ENCODE measurements around the gene CCSER1.

CCSER1 gene

DNA sequence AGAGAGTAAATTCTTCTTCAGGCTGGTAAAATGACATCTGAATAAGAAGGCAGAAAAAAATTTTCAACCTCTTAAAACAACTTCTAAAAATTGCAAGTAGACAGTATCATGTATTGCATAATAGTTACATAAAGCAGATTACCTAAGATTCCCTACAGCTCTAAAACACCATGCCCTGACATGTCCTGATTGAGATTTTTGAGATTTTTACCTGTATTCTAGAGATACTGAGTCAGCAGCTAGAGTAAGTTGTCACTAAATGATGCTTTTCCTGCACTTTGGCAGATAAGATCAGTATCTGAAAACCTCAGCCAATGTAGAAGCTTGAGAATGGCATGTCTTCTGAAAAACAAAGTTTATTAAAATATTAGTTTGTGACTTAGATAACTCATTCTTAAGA, 713.6 kb downstream of the CCSER1 start:
- Histone ChIP-seq H3K27ac (ENCODE audit: low read length) (no peak overlapping the region), H3K9ac (ENCODE audit: low read length in 2 of 2) (no peak overlapping the region), H3K9me3 (ENCODE audit: control insufficient read depth in 2 of 2, low read length in 2 of 2) (no peaks in the 10 kb centered on the region), H3K36me3 (ENCODE audit: control insufficient read depth in 2 of 2, insufficient read depth in 2 of 2, low read length in 2 of 2) (no peaks in the 10 kb centered on the region), H3K4me1 (ENCODE audit: control insufficient read depth, insufficient read depth, low read length) (no peaks in the 10 kb centered on the region), H3K4me3 (ENCODE audit: low read length in 2 of 2) (no peak overlapping the region), H3K27me3 (ENCODE audit: control insufficient read depth in 1 of 2, insufficient read depth in 2 of 2, low read length in 2 of 2) (no peaks in the 10 kb centered on the region)

DNA sequence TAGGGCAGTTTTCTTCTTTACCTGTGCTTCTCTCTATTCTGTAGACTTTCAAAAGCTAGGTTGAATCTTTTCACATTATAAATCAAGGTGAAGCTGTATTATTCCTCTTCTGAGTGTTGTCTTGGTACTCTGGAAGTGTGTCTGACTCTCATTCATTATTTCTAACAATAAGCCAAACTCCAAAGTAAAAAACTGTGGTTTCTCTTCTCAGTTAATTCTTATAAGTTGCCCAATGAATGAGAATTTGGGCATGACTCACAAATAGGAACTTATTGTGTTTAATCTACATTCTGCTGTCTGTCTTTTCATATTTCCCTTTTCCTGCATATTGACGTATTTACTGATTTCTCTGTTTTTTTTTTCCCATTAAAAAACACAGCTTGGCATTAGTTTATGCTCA, 714.5 kb downstream of the CCSER1 start:
- no peaks in the 10 kb centered on the region for H3K27me3 ChIP-seq (ENCODE audit: control insufficient read depth in 1 of 2, insufficient read depth in 2 of 2, low read length in 2 of 2)
- H3K9ac ChIP-seq (ENCODE audit: low read length in 2 of 2): no peak overlapping the region
- no peaks in the 10 kb centered on the region for H3K36me3 ChIP-seq (ENCODE audit: control insufficient read depth in 2 of 2, insufficient read depth in 2 of 2, low read length in 2 of 2)
- H3K9me3 ChIP-seq (ENCODE audit: control insufficient read depth in 2 of 2, low read length in 2 of 2): no peaks in the 10 kb centered on the region
- no peaks in the 10 kb centered on the region for H3K4me1 ChIP-seq (ENCODE audit: control insufficient read depth, insufficient read depth, low read length)
- H3K4me3 ChIP-seq (ENCODE audit: low read length in 2 of 2): no peak overlapping the region
- H3K27ac ChIP-seq (ENCODE audit: low read length): no peak overlapping the region

DNA sequence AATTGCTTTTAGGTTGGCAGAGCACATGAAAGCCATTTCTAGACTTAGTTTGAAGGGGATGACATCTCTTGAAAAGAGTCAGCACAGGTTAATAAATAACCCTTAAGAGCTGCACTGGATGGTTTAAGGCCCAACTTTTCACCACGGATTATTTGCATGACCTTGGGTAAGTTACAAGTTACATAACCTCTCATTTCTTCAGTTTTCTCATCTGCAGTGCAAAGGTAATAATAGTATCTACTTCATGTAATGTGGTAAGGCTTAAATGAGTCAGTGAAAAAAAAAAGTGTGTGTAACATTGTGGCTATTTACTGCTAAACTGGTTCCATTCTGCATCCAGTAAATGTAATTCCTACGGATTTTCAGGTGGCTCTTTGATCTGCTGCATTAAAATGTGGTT, 715.8 kb downstream of the CCSER1 start:
- no peaks in the 10 kb centered on the region for H3K27me3 ChIP-seq (ENCODE audit: control insufficient read depth in 1 of 2, insufficient read depth in 2 of 2, low read length in 2 of 2)
- no peaks in the 10 kb centered on the region for H3K9me3 ChIP-seq (ENCODE audit: control insufficient read depth in 2 of 2, low read length in 2 of 2)
- no peak overlapping the region for H3K27ac ChIP-seq (ENCODE audit: low read length)
- no peak overlapping the region for H3K9ac ChIP-seq (ENCODE audit: low read length in 2 of 2)
- no peaks in the 10 kb centered on the region for H3K4me1 ChIP-seq (ENCODE audit: control insufficient read depth, insufficient read depth, low read length)
- no peak overlapping the region for H3K4me3 ChIP-seq (ENCODE audit: low read length in 2 of 2)
- no peaks in the 10 kb centered on the region for H3K36me3 ChIP-seq (ENCODE audit: control insufficient read depth in 2 of 2, insufficient read depth in 2 of 2, low read length in 2 of 2)

DNA sequence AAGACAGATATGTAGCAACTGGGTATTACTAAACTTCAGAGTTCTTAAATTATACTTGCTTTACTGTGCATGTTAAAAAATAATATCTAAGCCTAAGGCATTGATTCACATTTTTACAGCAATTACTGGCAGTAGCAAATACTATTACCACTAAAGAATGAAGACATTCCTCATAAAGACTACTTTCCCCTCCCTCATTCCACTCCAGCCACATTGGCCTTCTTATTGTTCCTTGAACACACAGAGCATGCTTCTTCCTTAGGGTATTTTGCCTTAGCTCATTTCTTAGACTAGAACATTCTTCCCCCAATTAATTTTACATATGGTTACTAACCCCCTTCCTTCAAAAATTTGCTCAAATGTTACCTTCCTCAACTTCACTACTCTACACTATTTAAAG, 717.0 kb downstream of the CCSER1 start:
- H3K4me1 ChIP-seq (ENCODE audit: control insufficient read depth, insufficient read depth, low read length): no peaks in the 10 kb centered on the region
- H3K9me3 ChIP-seq (ENCODE audit: control insufficient read depth in 2 of 2, low read length in 2 of 2): no peaks in the 10 kb centered on the region
- no peak overlapping the region for H3K4me3 ChIP-seq (ENCODE audit: low read length in 2 of 2)
- H3K9ac ChIP-seq (ENCODE audit: low read length in 2 of 2): no peak overlapping the region
- H3K36me3 ChIP-seq (ENCODE audit: control insufficient read depth in 2 of 2, insufficient read depth in 2 of 2, low read length in 2 of 2): no peaks in the 10 kb centered on the region
- H3K27ac ChIP-seq (ENCODE audit: low read length): no peak overlapping the region
- H3K27me3 ChIP-seq (ENCODE audit: control insufficient read depth in 1 of 2, insufficient read depth in 2 of 2, low read length in 2 of 2): no peaks in the 10 kb centered on the region

DNA sequence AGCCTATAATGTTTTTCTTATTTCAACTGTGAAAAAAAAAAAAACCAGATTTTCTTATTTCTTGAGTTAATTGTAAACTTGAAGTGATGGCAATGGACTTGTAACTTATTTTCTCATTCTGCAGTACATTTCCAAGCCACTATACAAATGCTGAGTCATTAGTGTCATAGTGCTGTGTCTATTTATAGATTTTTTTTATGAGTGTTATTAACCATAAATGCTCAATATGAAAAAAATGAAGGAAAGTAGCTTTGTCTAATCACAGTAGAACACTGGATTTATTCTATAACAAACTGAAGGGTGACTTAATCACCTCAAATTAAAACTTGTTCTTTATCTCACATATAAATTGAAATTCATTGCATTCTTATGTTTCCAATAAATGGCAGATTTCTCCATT, 718.6 kb downstream of the CCSER1 start:
- Histone ChIP-seq H3K36me3 (ENCODE audit: control insufficient read depth in 2 of 2, insufficient read depth in 2 of 2, low read length in 2 of 2) (no peaks in the 10 kb centered on the region), H3K9me3 (ENCODE audit: control insufficient read depth in 2 of 2, low read length in 2 of 2) (no peaks in the 10 kb centered on the region), H3K4me1 (ENCODE audit: control insufficient read depth, insufficient read depth, low read length) (no peaks in the 10 kb centered on the region), H3K4me3 (ENCODE audit: low read length in 2 of 2) (no peak overlapping the region), H3K27ac (ENCODE audit: low read length) (no peak overlapping the region), H3K27me3 (ENCODE audit: control insufficient read depth in 1 of 2, insufficient read depth in 2 of 2, low read length in 2 of 2) (no peaks in the 10 kb centered on the region), H3K9ac (ENCODE audit: low read length in 2 of 2) (no peak overlapping the region)

DNA sequence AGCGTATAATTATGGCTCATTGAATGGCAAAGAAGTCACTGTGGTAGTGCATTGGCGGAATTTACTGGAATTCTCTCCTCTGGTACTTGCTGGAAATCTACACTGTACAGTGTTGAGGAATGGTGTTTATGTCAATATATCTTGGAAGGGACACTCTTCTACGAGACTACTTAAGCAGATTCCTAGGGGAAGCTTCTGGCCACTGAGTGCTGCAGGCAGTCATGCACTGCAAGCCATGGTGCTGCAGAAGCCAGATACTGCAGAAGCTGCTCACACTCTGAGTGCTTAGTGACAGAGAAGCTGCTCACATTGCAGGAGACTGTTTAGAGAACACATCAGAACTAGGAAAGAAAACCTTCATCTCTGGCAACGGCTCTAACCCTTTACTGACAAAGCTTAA, 725.0 kb downstream of the CCSER1 start:
- H3K27me3 ChIP-seq (ENCODE audit: control insufficient read depth in 1 of 2, insufficient read depth in 2 of 2, low read length in 2 of 2): no peaks in the 10 kb centered on the region
- H3K4me1 ChIP-seq (ENCODE audit: control insufficient read depth, insufficient read depth, low read length): no peaks in the 10 kb centered on the region
- H3K36me3 ChIP-seq (ENCODE audit: control insufficient read depth in 2 of 2, insufficient read depth in 2 of 2, low read length in 2 of 2): no peaks in the 10 kb centered on the region
- H3K4me3 ChIP-seq (ENCODE audit: low read length in 2 of 2): no peak overlapping the region
- no peaks in the 10 kb centered on the region for H3K9me3 ChIP-seq (ENCODE audit: control insufficient read depth in 2 of 2, low read length in 2 of 2)
- no peak overlapping the region for H3K27ac ChIP-seq (ENCODE audit: low read length)
- H3K9ac ChIP-seq (ENCODE audit: low read length in 2 of 2): no peak overlapping the region

DNA sequence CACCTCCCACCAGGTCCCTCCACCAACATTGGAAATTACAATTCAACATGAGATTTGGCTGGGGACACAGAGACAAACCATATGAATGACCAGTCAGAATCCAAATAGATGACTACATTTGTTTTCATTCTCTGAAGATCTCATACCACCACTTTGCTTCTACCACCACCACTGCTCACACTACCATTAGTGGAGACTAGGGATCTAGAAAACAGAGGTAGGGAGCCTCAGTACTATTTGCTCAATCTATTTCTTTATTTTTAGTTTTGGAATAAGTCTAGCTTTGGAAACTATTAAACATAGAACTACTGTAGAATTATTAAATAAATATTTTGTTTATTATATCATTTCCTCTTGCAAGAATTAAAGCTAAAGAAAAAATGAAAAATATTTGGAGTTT, 727.9 kb downstream of the CCSER1 start:
- Histone ChIP-seq H3K27me3 (ENCODE audit: control insufficient read depth in 1 of 2, insufficient read depth in 2 of 2, low read length in 2 of 2) (no peaks in the 10 kb centered on the region), H3K9ac (ENCODE audit: low read length in 2 of 2) (no peak overlapping the region), H3K4me3 (ENCODE audit: low read length in 2 of 2) (no peak overlapping the region), H3K36me3 (ENCODE audit: control insufficient read depth in 2 of 2, insufficient read depth in 2 of 2, low read length in 2 of 2) (no peaks in the 10 kb centered on the region), H3K4me1 (ENCODE audit: control insufficient read depth, insufficient read depth, low read length) (no peaks in the 10 kb centered on the region), H3K27ac (ENCODE audit: low read length) (no peak overlapping the region), H3K9me3 (ENCODE audit: control insufficient read depth in 2 of 2, low read length in 2 of 2) (no peaks in the 10 kb centered on the region)

DNA sequence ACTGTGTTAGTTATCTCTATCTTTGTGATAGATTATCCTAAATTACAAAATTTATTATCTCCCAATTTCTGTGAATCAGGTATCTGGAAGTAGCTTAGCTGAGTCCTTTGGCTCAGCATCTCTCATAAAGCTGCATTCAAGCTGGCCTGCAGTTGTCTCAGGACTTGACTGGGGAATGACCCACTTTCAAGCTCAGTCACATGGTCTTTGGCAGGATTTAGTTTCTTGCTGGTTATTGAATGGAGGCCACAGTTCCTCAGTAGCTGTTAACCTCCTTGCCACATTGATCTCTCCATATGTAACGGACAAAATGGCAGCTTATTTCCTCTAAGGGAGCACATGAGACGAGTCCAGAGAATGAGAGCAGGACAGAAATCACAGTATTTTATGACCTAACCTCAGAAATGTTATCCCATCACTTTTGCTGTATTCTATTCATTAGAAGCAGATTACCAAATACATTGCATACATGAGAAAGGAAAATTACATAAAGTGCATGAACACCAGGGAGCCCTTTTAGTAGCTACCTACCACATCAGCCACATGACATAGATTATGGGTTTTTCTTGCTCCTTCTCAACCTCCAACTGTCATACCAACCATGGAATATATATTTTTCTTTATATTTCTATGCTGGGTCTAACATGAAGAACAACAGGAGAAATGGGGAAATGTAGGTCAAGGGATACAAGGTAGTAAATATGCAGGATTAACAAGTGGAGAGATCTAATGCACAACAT, 730.1 kb downstream of the CCSER1 start:
- Histone ChIP-seq H3K4me3 (ENCODE audit: low read length in 2 of 2) (no peak overlapping the region), H3K9me3 (ENCODE audit: control insufficient read depth in 2 of 2, low read length in 2 of 2) (no peaks in the 10 kb centered on the region), H3K36me3 (ENCODE audit: control insufficient read depth in 2 of 2, insufficient read depth in 2 of 2, low read length in 2 of 2) (no peaks in the 10 kb centered on the region), H3K27me3 (ENCODE audit: control insufficient read depth in 1 of 2, insufficient read depth in 2 of 2, low read length in 2 of 2) (no peaks in the 10 kb centered on the region), H3K4me1 (ENCODE audit: control insufficient read depth, insufficient read depth, low read length) (no peaks in the 10 kb centered on the region), H3K9ac (ENCODE audit: low read length in 2 of 2) (no peak overlapping the region), H3K27ac (ENCODE audit: low read length) (no peak overlapping the region)

DNA sequence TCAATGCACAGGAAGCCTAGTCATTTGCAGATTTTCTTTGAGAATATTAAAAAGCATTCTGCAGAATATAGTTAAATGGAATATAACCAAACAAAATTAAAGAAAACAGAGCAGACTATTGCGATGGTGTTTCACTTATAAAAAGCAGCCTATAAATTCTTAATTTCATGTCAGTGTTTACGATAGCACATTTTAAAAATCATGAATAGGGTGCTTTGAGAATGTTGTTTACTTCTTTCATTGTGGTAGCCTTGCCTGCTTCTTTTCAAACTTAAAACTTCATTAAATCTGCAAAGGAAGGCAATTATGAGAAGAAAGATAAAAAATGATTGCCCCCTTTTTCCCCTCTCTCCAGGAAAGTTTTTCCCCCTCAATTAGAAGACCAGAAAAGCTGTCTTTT, 748.6 kb downstream of the CCSER1 start:
- H3K27ac ChIP-seq (ENCODE audit: low read length): no peak overlapping the region
- H3K9ac ChIP-seq (ENCODE audit: low read length in 2 of 2): no peak overlapping the region
- no peaks in the 10 kb centered on the region for H3K27me3 ChIP-seq (ENCODE audit: control insufficient read depth in 1 of 2, insufficient read depth in 2 of 2, low read length in 2 of 2)
- no peaks in the 10 kb centered on the region for H3K36me3 ChIP-seq (ENCODE audit: control insufficient read depth in 2 of 2, insufficient read depth in 2 of 2, low read length in 2 of 2)
- H3K4me3 ChIP-seq (ENCODE audit: low read length in 2 of 2): no peak overlapping the region
- no peaks in the 10 kb centered on the region for H3K9me3 ChIP-seq (ENCODE audit: control insufficient read depth in 2 of 2, low read length in 2 of 2)
- no peaks in the 10 kb centered on the region for H3K4me1 ChIP-seq (ENCODE audit: control insufficient read depth, insufficient read depth, low read length)

DNA sequence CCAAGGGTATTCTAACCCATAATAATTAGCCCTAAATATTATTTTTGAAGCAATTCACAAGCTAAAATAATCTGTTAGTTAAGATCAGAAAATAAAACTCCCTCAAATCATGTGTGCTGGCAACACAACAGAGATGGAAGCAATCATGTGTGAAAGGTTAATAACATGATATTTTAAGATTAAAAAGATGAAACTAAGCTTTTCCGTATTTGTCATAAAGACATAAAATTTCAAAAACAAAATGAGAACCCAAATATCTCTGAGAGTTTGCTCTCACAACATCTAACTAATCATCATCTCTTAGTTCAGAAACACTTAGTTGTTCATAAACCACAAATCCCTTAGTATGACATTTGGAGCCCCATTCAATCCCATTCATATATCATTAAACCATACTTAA, 749.1 kb downstream of the CCSER1 start:
- H3K9me3 ChIP-seq (ENCODE audit: control insufficient read depth in 2 of 2, low read length in 2 of 2): no peaks in the 10 kb centered on the region
- H3K9ac ChIP-seq (ENCODE audit: low read length in 2 of 2): no peak overlapping the region
- H3K4me1 ChIP-seq (ENCODE audit: control insufficient read depth, insufficient read depth, low read length): no peaks in the 10 kb centered on the region
- no peak overlapping the region for H3K4me3 ChIP-seq (ENCODE audit: low read length in 2 of 2)
- H3K27me3 ChIP-seq (ENCODE audit: control insufficient read depth in 1 of 2, insufficient read depth in 2 of 2, low read length in 2 of 2): no peaks in the 10 kb centered on the region
- no peaks in the 10 kb centered on the region for H3K36me3 ChIP-seq (ENCODE audit: control insufficient read depth in 2 of 2, insufficient read depth in 2 of 2, low read length in 2 of 2)
- no peak overlapping the region for H3K27ac ChIP-seq (ENCODE audit: low read length)

DNA sequence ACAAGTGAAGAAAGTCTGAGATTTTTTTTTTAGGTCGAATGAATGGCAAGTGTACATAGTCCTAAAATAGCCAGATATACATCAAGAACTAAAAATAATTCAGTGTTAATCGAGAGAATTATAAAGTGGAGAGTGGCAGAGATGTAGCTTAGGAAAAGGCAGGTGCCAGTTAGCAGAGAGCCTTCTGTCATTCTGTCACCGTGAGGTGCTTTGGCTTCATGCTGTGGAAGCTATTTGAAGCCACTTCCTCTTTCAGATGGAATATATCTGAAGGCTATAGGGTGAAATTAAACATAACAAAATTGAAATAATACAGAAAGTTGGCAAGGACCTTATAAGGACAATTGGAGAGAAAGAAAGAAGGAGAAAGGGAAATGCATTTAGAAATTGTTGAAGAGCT, 756.3 kb downstream of the CCSER1 start:
- no peak overlapping the region for H3K27ac ChIP-seq (ENCODE audit: low read length)
- H3K9me3 ChIP-seq (ENCODE audit: control insufficient read depth in 2 of 2, low read length in 2 of 2): no peaks in the 10 kb centered on the region
- no peak overlapping the region for H3K4me3 ChIP-seq (ENCODE audit: low read length in 2 of 2)
- H3K9ac ChIP-seq (ENCODE audit: low read length in 2 of 2): no peak overlapping the region
- no peaks in the 10 kb centered on the region for H3K4me1 ChIP-seq (ENCODE audit: control insufficient read depth, insufficient read depth, low read length)
- H3K36me3 ChIP-seq (ENCODE audit: control insufficient read depth in 2 of 2, insufficient read depth in 2 of 2, low read length in 2 of 2): no peaks in the 10 kb centered on the region
- no peaks in the 10 kb centered on the region for H3K27me3 ChIP-seq (ENCODE audit: control insufficient read depth in 1 of 2, insufficient read depth in 2 of 2, low read length in 2 of 2)

Data from stomach smooth muscle (tissue), 2 donors.